ENCODE measurements around the gene EIF3J. TPM values are rescaled to one million over a fixed set of nuclear protein-coding genes. Genes with fewer than 3 reads are reported as not detected.

EIF3J gene
- total RNA-seq, 1 donor from 2014 or later, result 47.9 TPM

DNA sequence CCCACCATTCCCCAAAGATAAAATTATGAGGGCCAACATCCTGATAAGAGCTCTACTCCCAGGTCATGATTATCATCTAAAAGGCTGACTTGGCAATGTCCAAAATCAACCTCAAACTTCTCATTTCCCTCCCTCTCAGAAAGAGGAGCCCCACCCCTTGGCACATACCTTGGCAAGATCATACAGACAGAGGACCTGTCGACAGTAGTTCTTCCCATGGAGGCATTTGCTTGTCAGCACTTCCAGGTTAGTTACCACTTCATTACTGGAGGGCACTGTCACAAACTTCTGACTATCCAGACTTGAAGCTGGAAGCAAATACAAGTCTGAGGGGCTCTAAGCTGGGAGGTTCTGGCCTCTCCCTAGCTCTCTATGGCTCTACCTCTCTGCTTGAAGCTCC lies 37.8 kb downstream of the EIF3J start:
- H3K27me3 ChIP-seq, result no peaks in the 10 kb centered on the region
- no peak for TF ChIP-seq POLR2A (IDR thresholded peaks at IDR 0.05)
- TF ChIP-seq, protein P1, sequence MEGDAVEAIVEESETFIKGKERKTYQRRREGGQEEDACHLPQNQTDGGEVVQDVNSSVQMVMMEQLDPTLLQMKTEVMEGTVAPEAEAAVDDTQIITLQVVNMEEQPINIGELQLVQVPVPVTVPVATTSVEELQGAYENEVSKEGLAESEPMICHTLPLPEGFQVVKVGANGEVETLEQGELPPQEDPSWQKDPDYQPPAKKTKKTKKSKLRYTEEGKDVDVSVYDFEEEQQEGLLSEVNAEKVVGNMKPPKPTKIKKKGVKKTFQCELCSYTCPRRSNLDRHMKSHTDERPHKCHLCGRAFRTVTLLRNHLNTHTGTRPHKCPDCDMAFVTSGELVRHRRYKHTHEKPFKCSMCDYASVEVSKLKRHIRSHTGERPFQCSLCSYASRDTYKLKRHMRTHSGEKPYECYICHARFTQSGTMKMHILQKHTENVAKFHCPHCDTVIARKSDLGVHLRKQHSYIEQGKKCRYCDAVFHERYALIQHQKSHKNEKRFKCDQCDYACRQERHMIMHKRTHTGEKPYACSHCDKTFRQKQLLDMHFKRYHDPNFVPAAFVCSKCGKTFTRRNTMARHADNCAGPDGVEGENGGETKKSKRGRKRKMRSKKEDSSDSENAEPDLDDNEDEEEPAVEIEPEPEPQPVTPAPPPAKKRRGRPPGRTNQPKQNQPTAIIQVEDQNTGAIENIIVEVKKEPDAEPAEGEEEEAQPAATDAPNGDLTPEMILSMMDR (IDR thresholded peaks at IDR 0.05), result no peak
- no peak for TF ChIP-seq POLR2AphosphoS5 (IDR thresholded peaks at IDR 0.05; ENCODE audit: insufficient read depth in 1 of 2, low read depth in 1 of 2)
- H3K4me3 ChIP-seq, result no peak overlapping the region
- H3K9me3 ChIP-seq, result no peaks in the 10 kb centered on the region
- no peaks in the 10 kb centered on the region for H3K4me1 ChIP-seq
- H3K36me3 ChIP-seq, result peaks cover 5 to 14% of the 10 kb centered on the region in 2 donors
- intact Hi-C loops (cut with DNase I), result loop anchor here (10.0 kb wide), 1 partner anchor 160 kb away; the partner anchor contains the start of gene TRIM69
- DNase-seq (ENCODE audit: extremely low spot score in 2 of 2), result no peak
- H3K27ac ChIP-seq, result no peak overlapping the region

DNA sequence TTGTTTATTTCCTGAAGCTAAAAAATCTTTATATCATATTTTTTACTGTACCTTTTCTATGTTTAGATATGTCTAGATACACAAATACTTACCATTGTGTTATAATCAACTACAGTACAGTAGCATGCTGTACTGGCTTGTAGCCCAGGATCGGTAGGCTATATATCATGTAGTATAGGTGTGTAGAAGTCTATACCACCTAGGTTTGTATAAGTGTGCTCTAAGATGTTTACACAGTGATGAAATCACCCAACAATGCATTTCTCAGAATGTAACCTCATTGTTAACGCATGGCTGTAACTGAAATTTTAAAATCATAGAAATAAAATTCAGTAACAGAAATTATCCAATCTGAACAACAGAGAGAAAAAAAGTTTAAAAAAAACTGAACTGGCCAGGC lies 43.2 kb downstream of the EIF3J start:
- DNase-seq (ENCODE audit: extremely low spot score in 2 of 2), result no peak
- Histone ChIP-seq H3K9me3 (no peaks in the 10 kb centered on the region), H3K27me3 (no peaks in the 10 kb centered on the region), H3K27ac (no peak overlapping the region), H3K4me3 (no peak overlapping the region), H3K36me3 (peaks cover 0 to 36% of the 10 kb centered on the region in 2 donors), H3K4me1 (no peaks in the 10 kb centered on the region)
- TF ChIP-seq POLR2AphosphoS5 (IDR thresholded peaks at IDR 0.05; ENCODE audit: insufficient read depth in 1 of 2, low read depth in 1 of 2) (no peak), POLR2A (IDR thresholded peaks at IDR 0.05) (no peak)
- TF ChIP-seq, protein P1 (IDR thresholded peaks at IDR 0.05), result no peak
- intact Hi-C loops (cut with DNase I), result no loop called here

DNA sequence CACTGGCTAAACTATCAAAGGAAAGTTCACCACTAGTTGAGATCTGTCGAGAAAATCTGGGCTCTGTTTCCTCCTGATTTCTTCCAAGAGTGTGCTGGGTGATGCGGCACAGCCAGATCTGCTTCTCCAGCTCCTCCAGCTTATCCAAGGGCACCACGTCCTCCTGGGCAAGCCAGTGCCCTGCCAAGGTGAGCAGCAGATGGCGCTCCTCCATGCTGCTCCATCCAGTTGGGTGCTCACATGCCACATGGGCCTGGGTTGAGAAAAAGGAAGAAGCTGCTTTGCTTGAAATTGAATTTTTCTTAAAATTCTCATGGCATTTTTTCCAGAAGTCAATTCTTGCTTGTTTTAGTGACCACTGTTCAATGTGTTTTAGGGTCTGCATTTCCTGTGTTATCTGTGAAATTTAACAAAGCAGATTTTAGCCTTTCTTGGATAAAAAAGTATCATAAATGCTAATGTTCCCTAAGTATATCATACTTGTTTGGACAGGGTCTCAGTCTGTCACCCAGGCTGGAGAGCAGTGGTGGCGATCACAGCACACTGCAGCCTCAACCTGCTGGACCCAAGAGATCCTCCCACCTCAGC lies 47.3 kb downstream of the EIF3J start:
- no peak overlapping the region for H3K27ac ChIP-seq
- peaks cover 0 to 59% of the 10 kb centered on the region in 2 donors for H3K36me3 ChIP-seq
- H3K9me3 ChIP-seq, result no peaks in the 10 kb centered on the region
- no peak for TF ChIP-seq POLR2AphosphoS5 (IDR thresholded peaks at IDR 0.05; ENCODE audit: insufficient read depth in 1 of 2, low read depth in 1 of 2)
- TF ChIP-seq, protein P1 (IDR thresholded peaks at IDR 0.05), result no peak
- TF ChIP-seq POLR2A (IDR thresholded peaks at IDR 0.05), result no peak
- no peaks in the 10 kb centered on the region for H3K27me3 ChIP-seq
- no peak overlapping the region for H3K4me3 ChIP-seq
- intact Hi-C loops (cut with DNase I), result no loop called here
- no peaks in the 10 kb centered on the region for H3K4me1 ChIP-seq
- no peak for DNase-seq (ENCODE audit: extremely low spot score in 2 of 2)

DNA sequence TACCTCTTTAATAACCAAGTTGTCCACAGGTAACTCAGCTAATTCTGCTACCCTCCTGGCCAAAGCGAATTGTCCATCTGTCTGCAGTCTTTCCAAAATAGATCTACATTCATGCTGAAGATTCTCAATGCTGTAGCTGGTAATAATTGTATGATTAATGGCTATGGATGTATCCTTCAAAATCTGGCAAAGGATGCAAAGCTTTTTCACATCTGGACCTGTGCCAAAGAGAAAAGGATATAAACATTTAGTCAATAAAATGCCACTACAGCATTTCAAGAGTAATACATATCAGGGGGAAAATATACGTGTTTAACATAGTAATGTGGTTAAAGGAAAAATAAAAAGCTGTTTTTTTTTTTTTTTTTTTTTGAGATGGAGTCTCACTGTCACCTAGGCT lies 48.7 kb downstream of the EIF3J start:
- peaks cover 0 to 72% of the 10 kb centered on the region in 2 donors for H3K36me3 ChIP-seq
- H3K27ac ChIP-seq, result no peak overlapping the region
- no peaks in the 10 kb centered on the region for H3K9me3 ChIP-seq
- no peaks in the 10 kb centered on the region for H3K4me1 ChIP-seq
- no peak overlapping the region for H3K4me3 ChIP-seq
- DNase-seq (ENCODE audit: extremely low spot score in 2 of 2), result no peak
- intact Hi-C loops (cut with DNase I), result no loop called here
- H3K27me3 ChIP-seq, result no peaks in the 10 kb centered on the region
- TF ChIP-seq, protein P1 (IDR thresholded peaks at IDR 0.05), result no peak
- TF ChIP-seq POLR2AphosphoS5 (IDR thresholded peaks at IDR 0.05; ENCODE audit: insufficient read depth in 1 of 2, low read depth in 1 of 2), result no peak
- no peak for TF ChIP-seq POLR2A (IDR thresholded peaks at IDR 0.05)

DNA sequence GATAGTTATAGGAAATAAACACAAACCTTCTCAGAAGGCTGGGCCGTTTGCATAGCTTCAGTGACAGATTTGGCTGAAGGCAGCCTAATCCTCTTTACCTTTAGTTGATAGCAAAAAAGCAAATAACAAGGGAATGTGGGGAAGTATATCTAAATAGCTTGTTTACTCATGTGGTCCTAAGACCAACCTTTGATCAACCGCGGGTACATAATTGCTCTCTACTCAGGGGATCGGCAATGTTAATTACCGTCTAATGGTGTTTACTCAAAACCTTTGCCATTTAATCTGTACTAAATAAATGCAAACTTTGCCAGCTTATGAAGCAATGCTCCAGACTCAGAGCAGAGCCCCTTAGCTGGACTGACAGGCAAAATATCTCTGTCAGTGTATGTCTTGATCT lies 51.6 kb downstream of the EIF3J start:
- Histone ChIP-seq H3K4me1 (no peaks in the 10 kb centered on the region), H3K4me3 (no peak overlapping the region), H3K36me3 (peaks cover 0 to 64% of the 10 kb centered on the region in 2 donors), H3K9me3 (no peaks in the 10 kb centered on the region), H3K27me3 (no peaks in the 10 kb centered on the region), H3K27ac (no peak overlapping the region)
- no peak for DNase-seq (ENCODE audit: extremely low spot score in 2 of 2)
- TF ChIP-seq POLR2A (IDR thresholded peaks at IDR 0.05), result no peak
- no peak for TF ChIP-seq POLR2AphosphoS5 (IDR thresholded peaks at IDR 0.05; ENCODE audit: insufficient read depth in 1 of 2, low read depth in 1 of 2)
- TF ChIP-seq, protein P1 (IDR thresholded peaks at IDR 0.05), result no peak
- intact Hi-C loops (cut with DNase I), result no loop called here
